Lung (tissue), 16 donors: ENCODE measurements around the gene TTC13. TPM values are rescaled to one million over a fixed set of nuclear protein-coding genes. Genes with fewer than 3 reads are reported as not detected.

Experiments
- ATAC-seq: fragments of 200-7000 bp; cut with Tn5 transposase; one replicate; pipeline ENCODE4 v1.9.1; 2020; ENCODE audit warnings: moderate number of reproducible peaks; ENCODE audit not compliant: insufficient read depth, low FRiP score
- DNase-seq, 3 donors: peaks; one replicate each; pipeline ENCODE4 v3.0.0-alpha.2; 2013 to 2017
- H3K27ac ChIP-seq, 2 donors: one replicate each; pipeline ENCODE4 v1.5.1; 2013; ENCODE audit warnings: mild to moderate bottlenecking in 2 of 2, moderate library complexity in 2 of 2, control low read depth in 1 of 2, inconsistent platforms in 1 of 2, low read depth in 1 of 2, low read length in 1 of 2
- H3K27me3 ChIP-seq, 3 donors: one replicate each; pipeline ENCODE4 v1.5.1; 2013; ENCODE audit warnings: low read length in 2 of 3; ENCODE audit not compliant: control insufficient read depth in 3 of 3, insufficient read depth in 3 of 3
- H3K36me3 ChIP-seq, 4 donors: one replicate each; pipeline ENCODE4 v1.5.1; 2013; ENCODE audit warnings: low read length in 4 of 4, mild to moderate bottlenecking in 1 of 4, moderate library complexity in 1 of 4; ENCODE audit not compliant: control insufficient read depth in 4 of 4, insufficient read depth in 4 of 4
- H3K4me1 ChIP-seq, 5 donors: one replicate each; pipeline ENCODE4 v1.5.1; 2013; ENCODE audit warnings: low read length in 5 of 5, mild to moderate bottlenecking in 2 of 5, moderate library complexity in 1 of 5; ENCODE audit not compliant: control insufficient read depth in 5 of 5, insufficient read depth in 5 of 5
- H3K4me3 ChIP-seq: one replicate; pipeline ENCODE4 v1.5.1; 2013; ENCODE audit warnings: mild to moderate bottlenecking, control low read depth, moderate library complexity
- H3K9ac ChIP-seq, 2 donors: one replicate each; pipeline ENCODE4 v1.5.1; 2013; ENCODE audit warnings: low read length in 2 of 2, control low read depth in 1 of 2; ENCODE audit not compliant: insufficient read depth in 1 of 2
- H3K9me3 ChIP-seq, 4 donors: one replicate each; pipeline ENCODE4 v1.5.1; 2013; ENCODE audit warnings: low read length in 3 of 4, mild to moderate bottlenecking in 1 of 4, moderate library complexity in 1 of 4; ENCODE audit not compliant: control insufficient read depth in 4 of 4, insufficient read depth in 3 of 4
- WGBS, 2 donors: extraction: QIAGEN DNeasy Blood & Tissue Kit; methylation state at CpG; one replicate each; pipeline ENCODE4 v1.1.7; 2013; 5-methylcytosine and 5-hydroxymethylcytosine counted together
- long read RNA-seq, 5 donors: transcript quantifications; one replicate each; lab custom pipeline, GENCODE V29; 2026
- polyA plus RNA-seq, 2 donors: library from polyadenylated mRNA; stranded (reverse); fragments of 200-250 nt; gene quantifications; one replicate each; pipeline ENCODE4 v1.2.1, GENCODE V29; 2013
- total RNA-seq, 2 donors: library from RNA; depleted of rRNA in 1 of 2; stranded (reverse); fragments of >200 nt in 1 of 2; gene quantifications; one replicate each; pipeline ENCODE4 v1.2.1, GENCODE V29; 2014 to 2021
- TF ChIP-seq, protein P1 (sequence below): IDR thresholded peaks from 2 replicates; pipeline ENCODE4 v1.5.1; 2012; ENCODE audit warnings: mild to moderate bottlenecking; ENCODE audit errors: control extremely low read depth, extremely low read depth
- donor health status: control.
- donor health status: control.
- donor health status: Bipolar disorder and iron deficiency.
- donor health status: healthy.
- donor health status: DM: yes; HTN: yes; CAD: no.

Gene TTC13, protein sequence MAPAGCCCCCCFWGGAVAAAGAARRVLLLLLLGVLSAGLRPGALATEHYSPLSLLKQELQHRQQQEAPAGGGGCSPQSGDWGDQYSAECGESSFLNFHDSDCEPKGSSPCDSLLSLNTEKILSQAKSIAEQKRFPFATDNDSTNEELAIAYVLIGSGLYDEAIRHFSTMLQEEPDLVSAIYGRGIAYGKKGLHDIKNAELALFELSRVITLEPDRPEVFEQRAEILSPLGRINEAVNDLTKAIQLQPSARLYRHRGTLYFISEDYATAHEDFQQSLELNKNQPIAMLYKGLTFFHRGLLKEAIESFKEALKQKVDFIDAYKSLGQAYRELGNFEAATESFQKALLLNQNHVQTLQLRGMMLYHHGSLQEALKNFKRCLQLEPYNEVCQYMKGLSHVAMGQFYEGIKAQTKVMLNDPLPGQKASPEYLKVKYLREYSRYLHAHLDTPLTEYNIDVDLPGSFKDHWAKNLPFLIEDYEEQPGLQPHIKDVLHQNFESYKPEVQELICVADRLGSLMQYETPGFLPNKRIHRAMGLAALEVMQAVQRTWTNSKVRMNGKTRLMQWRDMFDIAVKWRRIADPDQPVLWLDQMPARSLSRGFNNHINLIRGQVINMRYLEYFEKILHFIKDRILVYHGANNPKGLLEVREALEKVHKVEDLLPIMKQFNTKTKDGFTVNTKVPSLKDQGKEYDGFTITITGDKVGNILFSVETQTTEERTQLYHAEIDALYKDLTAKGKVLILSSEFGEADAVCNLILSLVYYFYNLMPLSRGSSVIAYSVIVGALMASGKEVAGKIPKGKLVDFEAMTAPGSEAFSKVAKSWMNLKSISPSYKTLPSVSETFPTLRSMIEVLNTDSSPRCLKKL
- total RNA-seq (10 to 100 TPM; 22.1 to 24.5 TPM), polyA plus RNA-seq (10 to 100 TPM in 1 of 2 donors, 1 to 10 TPM in 1; 7.9 to 12.6 TPM)
- long read RNA-seq, donor 1 = 0 reads
- long read RNA-seq, donor 2 = 0 reads
- long read RNA-seq, donor 3, partial matches to known transcripts = 0 of 1 reads
- long read RNA-seq, donor 3, other reads (novel, unspliced or antisense) = 0 of 1 reads
- long read RNA-seq, donor 4 = 0 reads
- long read RNA-seq, donor 5 = 0 reads

DNA sequence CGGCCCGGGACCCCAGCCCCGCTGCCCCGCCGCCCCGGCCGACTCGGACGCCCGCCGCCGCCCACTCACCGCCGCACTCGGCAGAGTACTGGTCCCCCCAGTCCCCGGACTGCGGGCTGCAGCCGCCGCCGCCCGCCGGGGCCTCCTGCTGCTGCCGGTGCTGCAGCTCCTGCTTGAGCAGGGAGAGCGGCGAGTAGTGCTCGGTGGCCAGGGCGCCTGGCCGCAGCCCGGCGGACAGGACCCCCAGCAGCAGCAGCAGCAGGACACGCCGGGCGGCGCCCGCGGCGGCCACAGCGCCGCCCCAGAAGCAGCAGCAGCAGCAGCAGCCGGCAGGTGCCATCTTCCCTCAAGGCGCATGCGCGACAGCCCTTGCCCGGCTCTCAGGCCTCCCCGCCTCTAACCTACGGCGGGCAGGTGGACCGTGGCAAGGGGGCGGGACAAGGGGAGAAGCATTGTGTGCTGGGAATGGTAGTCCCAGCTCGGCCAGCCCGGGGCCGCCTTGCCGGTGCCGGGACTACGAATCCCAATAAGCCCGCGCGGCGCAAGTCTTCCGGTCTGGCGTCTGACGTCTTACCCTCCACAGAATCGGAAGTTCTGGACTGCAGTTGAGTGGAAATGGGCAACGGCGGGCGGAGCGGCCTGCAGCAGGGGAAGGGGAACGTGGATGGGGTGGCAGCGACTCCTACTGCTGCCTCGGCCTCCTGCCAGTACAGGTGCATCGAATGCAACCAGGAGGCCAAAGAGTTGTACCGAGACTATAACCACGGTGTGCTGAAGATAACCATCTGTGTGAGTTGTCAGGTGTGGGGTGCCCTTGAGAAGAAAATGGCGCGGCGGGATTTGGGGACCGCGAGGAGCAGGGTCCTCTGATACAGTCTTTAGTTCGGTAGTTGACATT, at the start of gene TTC13, which contains the start of gene ARV1:
Gene TTC13 (minus strand): TSS at position 371 of the 898 bp plus-strand sequence. CDS start 31 bp downstream, at position 340.
Gene ARV1 (plus strand): TSS at position 604 of the 898 bp plus-strand sequence. CDS start 12 bp downstream, at position 616.
- Histone ChIP-seq H3K9ac (peak within 1 kb of the TSS; percentile 41 to 69), H3K36me3 (peaks cover 0 to 7% (median 1%) of the 10 kb centered on the region in 4 donors), H3K27me3 (no peaks in the 10 kb centered on the region), H3K27ac (peak within 1 kb of the TSS; percentile 84 to 87), H3K4me3 (peak within 1 kb of the TSS; percentile 68), H3K4me1 (peaks cover 3 to 13% (median 3%) of the 10 kb centered on the region in 5 donors), H3K9me3 (no peaks in the 10 kb centered on the region)
- peak; percentile 98 for DNase-seq
- peak; percentile 99 for ATAC-seq
- TF ChIP-seq, protein P1, sequence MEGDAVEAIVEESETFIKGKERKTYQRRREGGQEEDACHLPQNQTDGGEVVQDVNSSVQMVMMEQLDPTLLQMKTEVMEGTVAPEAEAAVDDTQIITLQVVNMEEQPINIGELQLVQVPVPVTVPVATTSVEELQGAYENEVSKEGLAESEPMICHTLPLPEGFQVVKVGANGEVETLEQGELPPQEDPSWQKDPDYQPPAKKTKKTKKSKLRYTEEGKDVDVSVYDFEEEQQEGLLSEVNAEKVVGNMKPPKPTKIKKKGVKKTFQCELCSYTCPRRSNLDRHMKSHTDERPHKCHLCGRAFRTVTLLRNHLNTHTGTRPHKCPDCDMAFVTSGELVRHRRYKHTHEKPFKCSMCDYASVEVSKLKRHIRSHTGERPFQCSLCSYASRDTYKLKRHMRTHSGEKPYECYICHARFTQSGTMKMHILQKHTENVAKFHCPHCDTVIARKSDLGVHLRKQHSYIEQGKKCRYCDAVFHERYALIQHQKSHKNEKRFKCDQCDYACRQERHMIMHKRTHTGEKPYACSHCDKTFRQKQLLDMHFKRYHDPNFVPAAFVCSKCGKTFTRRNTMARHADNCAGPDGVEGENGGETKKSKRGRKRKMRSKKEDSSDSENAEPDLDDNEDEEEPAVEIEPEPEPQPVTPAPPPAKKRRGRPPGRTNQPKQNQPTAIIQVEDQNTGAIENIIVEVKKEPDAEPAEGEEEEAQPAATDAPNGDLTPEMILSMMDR = peak; percentile 21
- WGBS, 2 donors = 0 to 1% methylated on average over 65 to 79 of the region's 79 CpGs

DNA sequence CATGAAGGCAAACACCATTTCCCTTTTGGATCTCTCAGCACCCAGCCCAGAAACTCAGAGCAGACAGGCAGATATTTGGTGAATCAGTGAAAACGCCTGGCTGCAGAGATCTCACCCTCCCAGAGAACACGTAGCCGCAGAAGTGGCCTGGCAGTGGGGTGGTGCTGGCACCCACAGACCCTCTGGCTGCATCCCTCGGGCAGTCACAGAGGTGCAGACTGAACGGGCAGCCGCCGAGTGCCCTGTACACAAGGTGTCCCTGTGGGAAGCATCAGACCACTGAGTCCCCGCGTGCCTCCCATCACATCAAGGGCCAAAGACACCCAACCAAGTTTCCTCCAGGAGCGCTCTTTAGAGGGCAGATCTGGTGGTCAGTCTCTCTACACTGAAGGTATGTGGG, 49.3 kb upstream of the TTC13 start:
- DNase-seq = no peak
- no peak for ATAC-seq
- H3K27ac ChIP-seq = peak overlapping the region in 1 of 2 donors; percentile 30

More for the DNA sequence above, 49.3 kb upstream of the TTC13 start:
- Histone ChIP-seq H3K9me3 (no peaks in the 10 kb centered on the region), H3K4me1 (peaks cover 0 to 15% (median 4%) of the 10 kb centered on the region in 5 donors), H3K9ac (no peak overlapping the region), H3K4me3 (no peak overlapping the region), H3K36me3 (peaks cover 0 to 3% (median 0%) of the 10 kb centered on the region in 4 donors), H3K27me3 (no peaks in the 10 kb centered on the region)
- TF ChIP-seq, protein P1 = no peak
- WGBS, 2 donors = 91 to 93% methylated on average over 10 of the region's 10 CpGs
